Hepatocyte (in vitro differentiated cells): Measurements from ENCODE around the gene CYTH1.

Experiments
- EZH2 ChIP-seq: fragments of 200-600 bp; sonication (generic); IDR thresholded peaks from 2 replicates; pipeline ENCODE4 v1.6.1; 2016; ENCODE audit warnings: antibody characterized with exemption, mild to moderate bottlenecking, borderline replicate concordance
- EZH2phosphoT487 ChIP-seq: fragments of 200-600 bp; sonication (generic); IDR thresholded peaks from one replicate; pipeline ENCODE4 v1.6.1; 2018; ENCODE audit warnings: antibody characterized with exemption, mild to moderate bottlenecking, low read depth, moderate library complexity; ENCODE audit not compliant: unreplicated experiment, severe bottlenecking
- TF ChIP-seq, protein P1 (sequence below): fragments of 200-600 bp; sonication (generic); IDR thresholded peaks from 2 replicates; pipeline ENCODE4 v1.5.1; 2016; ENCODE audit warnings: antibody characterized with exemption, mild to moderate bottlenecking; ENCODE audit not compliant: poor library complexity

DNA sequence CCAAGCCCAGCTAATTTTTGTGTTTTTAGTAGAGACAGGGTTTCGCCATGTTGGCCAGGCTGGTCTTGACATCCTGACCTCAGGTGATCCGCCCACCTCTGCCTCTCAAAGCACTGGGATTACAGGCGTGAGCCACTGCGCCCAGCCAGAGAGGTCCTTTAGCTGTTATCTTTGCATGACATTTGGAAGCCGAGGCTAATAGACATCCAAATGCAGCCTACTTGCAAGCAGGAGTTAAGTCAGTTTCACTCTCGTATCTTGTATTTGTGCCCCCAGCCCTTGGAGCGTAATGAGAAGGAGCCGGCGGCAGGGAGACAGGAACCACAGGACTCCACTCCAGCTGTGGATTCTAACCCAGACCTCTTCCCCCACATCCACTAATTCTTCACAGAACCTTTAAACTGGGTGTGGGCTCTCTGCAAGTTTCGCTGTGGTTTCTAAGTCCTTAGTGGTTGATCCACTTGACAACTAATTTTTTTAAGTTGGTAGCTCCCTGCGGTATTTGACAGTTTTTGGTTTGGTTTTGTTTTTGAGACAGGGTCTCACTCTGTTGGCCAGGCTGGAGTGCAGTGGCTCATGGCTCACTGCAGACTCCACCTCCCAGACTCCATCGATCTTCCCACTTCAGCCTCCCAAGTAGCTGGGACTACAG, 3.1 kb upstream of the CYTH1 start:
- TF ChIP-seq EZH2phosphoT487 (no peak), EZH2 (no peak)
- TF ChIP-seq, protein P1, sequence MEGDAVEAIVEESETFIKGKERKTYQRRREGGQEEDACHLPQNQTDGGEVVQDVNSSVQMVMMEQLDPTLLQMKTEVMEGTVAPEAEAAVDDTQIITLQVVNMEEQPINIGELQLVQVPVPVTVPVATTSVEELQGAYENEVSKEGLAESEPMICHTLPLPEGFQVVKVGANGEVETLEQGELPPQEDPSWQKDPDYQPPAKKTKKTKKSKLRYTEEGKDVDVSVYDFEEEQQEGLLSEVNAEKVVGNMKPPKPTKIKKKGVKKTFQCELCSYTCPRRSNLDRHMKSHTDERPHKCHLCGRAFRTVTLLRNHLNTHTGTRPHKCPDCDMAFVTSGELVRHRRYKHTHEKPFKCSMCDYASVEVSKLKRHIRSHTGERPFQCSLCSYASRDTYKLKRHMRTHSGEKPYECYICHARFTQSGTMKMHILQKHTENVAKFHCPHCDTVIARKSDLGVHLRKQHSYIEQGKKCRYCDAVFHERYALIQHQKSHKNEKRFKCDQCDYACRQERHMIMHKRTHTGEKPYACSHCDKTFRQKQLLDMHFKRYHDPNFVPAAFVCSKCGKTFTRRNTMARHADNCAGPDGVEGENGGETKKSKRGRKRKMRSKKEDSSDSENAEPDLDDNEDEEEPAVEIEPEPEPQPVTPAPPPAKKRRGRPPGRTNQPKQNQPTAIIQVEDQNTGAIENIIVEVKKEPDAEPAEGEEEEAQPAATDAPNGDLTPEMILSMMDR, result no peak
